ENCODE data around the gene FMN1. TPM values are rescaled to one million over a fixed set of nuclear protein-coding genes. Genes with fewer than 3 reads are reported as not detected.

The FMN1 gene
- polyA plus RNA-seq, 4 donors = 0.54 to 2.1 (median 0.86) TPM

GRCh38 chr15:32718821-32719716 lies 475.4 kb downstream of the FMN1 start:
- peaks cover 14 to 66% (median 33%) of the 10 kb centered on the region in 3 donors for H3K27me3 ChIP-seq (ENCODE audit: control insufficient read depth in 3 of 3, insufficient read depth in 3 of 3, low read length in 3 of 3)
- DNase-seq = peak in 1 of 2 donors; percentile 34
- no peaks in the 10 kb centered on the region for H3K9me3 ChIP-seq (ENCODE audit: control insufficient read depth in 2 of 2, insufficient read depth in 1 of 2, low read depth in 1 of 2, low read length in 1 of 2)
- FAIRE-seq = no peak
- no peaks in the 10 kb centered on the region for H3K36me3 ChIP-seq (ENCODE audit: control insufficient read depth in 3 of 3, insufficient read depth in 2 of 3, low read depth in 1 of 3, low read length in 3 of 3)
- peak overlapping the region in 1 of 3 donors; percentile 54 for H3K27ac ChIP-seq (ENCODE audit: low read depth in 1 of 3, low read length in 2 of 3)
- H3K4me1 ChIP-seq (ENCODE audit: control insufficient read depth in 3 of 3, insufficient read depth in 2 of 3, low read depth in 1 of 3, low read length in 2 of 3) = peaks cover 0 to 6% (median 3%) of the 10 kb centered on the region in 3 donors
- 2 to 4% (median 2%) methylated on average over 58 to 70 of the region's 70 CpGs for WGBS, 3 donors
- H3K4me3 ChIP-seq (ENCODE audit: low read depth in 1 of 3, low read length in 3 of 3) = peak overlapping the region; percentile 13 to 36 (median 36)

GRCh38 chr15:32718227-32718820 lies 476.2 kb downstream of the FMN1 start:
- DNase-seq = peak in 1 of 2 donors; percentile 42

GRCh38 chr15:32717426-32718226 lies 476.9 kb downstream of the FMN1 start, which contains the start of gene GREM1:
GREM1 (plus strand) TSS chr15:32718004; CDS start chr15:32730691, 12,687 bp downstream.
- H3K4me3 ChIP-seq (ENCODE audit: low read depth in 1 of 3, low read length in 3 of 3) = peak within 1 kb of the TSS; percentile 13 to 36 (median 36)
- H3K4me1 ChIP-seq (ENCODE audit: control insufficient read depth in 3 of 3, insufficient read depth in 2 of 3, low read depth in 1 of 3, low read length in 2 of 3) = peaks cover 0 to 6% (median 3%) of the 10 kb centered on the region in 3 donors
- H3K9me3 ChIP-seq (ENCODE audit: control insufficient read depth in 2 of 2, insufficient read depth in 1 of 2, low read depth in 1 of 2, low read length in 1 of 2) = no peaks in the 10 kb centered on the region
- H3K36me3 ChIP-seq (ENCODE audit: control insufficient read depth in 3 of 3, insufficient read depth in 2 of 3, low read depth in 1 of 3, low read length in 3 of 3) = no peaks in the 10 kb centered on the region
- 2 to 4% (median 4%) methylated on average over 61 to 99 of the region's 99 CpGs for WGBS, 3 donors
- H3K27ac ChIP-seq (ENCODE audit: low read depth in 1 of 3, low read length in 2 of 3) = peak within 1 kb of the TSS in 1 of 3 donors; percentile 79
- peak in 1 of 2 donors; percentile 27 for DNase-seq
- H3K27me3 ChIP-seq (ENCODE audit: control insufficient read depth in 3 of 3, insufficient read depth in 3 of 3, low read length in 3 of 3) = peaks cover 14 to 65% (median 32%) of the 10 kb centered on the region in 3 donors
- FAIRE-seq = no peak

More at GRCh38 chr15:32718227-32718820, 476.2 kb downstream of the FMN1 start:
- peaks cover 14 to 69% (median 33%) of the 10 kb centered on the region in 3 donors for H3K27me3 ChIP-seq (ENCODE audit: control insufficient read depth in 3 of 3, insufficient read depth in 3 of 3, low read length in 3 of 3)
- FAIRE-seq = no peak
- 1 to 3% (median 2%) methylated on average over 39 to 60 of the region's 60 CpGs for WGBS, 3 donors
- H3K4me1 ChIP-seq (ENCODE audit: control insufficient read depth in 3 of 3, insufficient read depth in 2 of 3, low read depth in 1 of 3, low read length in 2 of 3) = peaks cover 0 to 6% (median 3%) of the 10 kb centered on the region in 3 donors
- H3K9me3 ChIP-seq (ENCODE audit: control insufficient read depth in 2 of 2, insufficient read depth in 1 of 2, low read depth in 1 of 2, low read length in 1 of 2) = no peaks in the 10 kb centered on the region
- H3K36me3 ChIP-seq (ENCODE audit: control insufficient read depth in 3 of 3, insufficient read depth in 2 of 3, low read depth in 1 of 3, low read length in 3 of 3) = no peaks in the 10 kb centered on the region
- peak overlapping the region; percentile 13 to 36 (median 36) for H3K4me3 ChIP-seq (ENCODE audit: low read depth in 1 of 3, low read length in 3 of 3)
- H3K27ac ChIP-seq (ENCODE audit: low read depth in 1 of 3, low read length in 2 of 3) = peak overlapping the region in 1 of 3 donors; percentile 54

- H3K27me3 ChIP-seq (ENCODE audit: control insufficient read depth in 3 of 3, insufficient read depth in 3 of 3, low read length in 3 of 3) = peaks cover 14 to 61% (median 32%) of the 10 kb centered on the region in 3 donors
Observed at GRCh38 chr15:32716915-32717425, 477.5 kb downstream of the FMN1 start.

GRCh38 chr15:32716216-32716914 lies 478.1 kb downstream of the FMN1 start:
- H3K4me1 ChIP-seq (ENCODE audit: control insufficient read depth in 3 of 3, insufficient read depth in 2 of 3, low read depth in 1 of 3, low read length in 2 of 3) = peaks cover 0 to 6% (median 3%) of the 10 kb centered on the region in 3 donors
- no peak overlapping the region for H3K4me3 ChIP-seq (ENCODE audit: low read depth in 1 of 3, low read length in 3 of 3)
- WGBS, 3 donors = 15 to 21% (median 21%) methylated on average over 13 of the region's 13 CpGs
- no peaks in the 10 kb centered on the region for H3K36me3 ChIP-seq (ENCODE audit: control insufficient read depth in 3 of 3, insufficient read depth in 2 of 3, low read depth in 1 of 3, low read length in 3 of 3)
- no peak overlapping the region for H3K27ac ChIP-seq (ENCODE audit: low read depth in 1 of 3, low read length in 2 of 3)
- no peaks in the 10 kb centered on the region for H3K9me3 ChIP-seq (ENCODE audit: control insufficient read depth in 2 of 2, insufficient read depth in 1 of 2, low read depth in 1 of 2, low read length in 1 of 2)
- FAIRE-seq (no peak), DNase-seq (no peak)
- H3K27me3 ChIP-seq (ENCODE audit: control insufficient read depth in 3 of 3, insufficient read depth in 3 of 3, low read length in 3 of 3) = peaks cover 14 to 58% (median 32%) of the 10 kb centered on the region in 3 donors

More at GRCh38 chr15:32716915-32717425, 477.5 kb downstream of the FMN1 start:
- no peak for DNase-seq
- 5 to 8% (median 6%) methylated on average over 21 of the region's 21 CpGs for WGBS, 3 donors
- H3K36me3 ChIP-seq (ENCODE audit: control insufficient read depth in 3 of 3, insufficient read depth in 2 of 3, low read depth in 1 of 3, low read length in 3 of 3) = no peaks in the 10 kb centered on the region
- FAIRE-seq = no peak
- no peak overlapping the region for H3K4me3 ChIP-seq (ENCODE audit: low read depth in 1 of 3, low read length in 3 of 3)
- peaks cover 0 to 6% (median 3%) of the 10 kb centered on the region in 3 donors for H3K4me1 ChIP-seq (ENCODE audit: control insufficient read depth in 3 of 3, insufficient read depth in 2 of 3, low read depth in 1 of 3, low read length in 2 of 3)
- H3K9me3 ChIP-seq (ENCODE audit: control insufficient read depth in 2 of 2, insufficient read depth in 1 of 2, low read depth in 1 of 2, low read length in 1 of 2) = no peaks in the 10 kb centered on the region
- peak overlapping the region in 1 of 3 donors; percentile 79 for H3K27ac ChIP-seq (ENCODE audit: low read depth in 1 of 3, low read length in 2 of 3)

Other genes with a start within 250 kb of the FMN1 start
- gene RYR3, start 116.3 kb upstream of the FMN1 start, polyA plus RNA-seq = 1 to 10 TPM in 1 of 4 donors, under 1 TPM in 1, not detected in 2; 0.36 to 1.6 TPM